Tibial artery (tissue), 4 donors: ENCODE data around the gene ZFP37.

Source experiments
- DNase-seq, 2 donors: peaks; one replicate each; pipeline ENCODE4 v3.0.0-alpha.2; 2019
- H3K27ac ChIP-seq, 2 donors: fragments of 200-600 bp; sonication (generic) in 1 of 2; 1 replicate in 1 of 2; 2 replicates in 1 of 2; pipeline ENCODE4 v1.5.1; 2018 to 2019; ENCODE audit warnings: mild to moderate bottlenecking in 1 of 2
- H3K27me3 ChIP-seq, 2 donors: fragments of 200-600 bp; sonication (generic) in 1 of 2; one replicate each; pipeline versions ENCODE4 v1.5.1 to v1.6.0; 2016 to 2019
- H3K36me3 ChIP-seq, 3 donors: fragments of 200-600 bp; sonication (generic) in 2 of 3; one replicate each; pipeline ENCODE4 v1.5.1; 2016 to 2019; ENCODE audit warnings: mild to moderate bottlenecking in 2 of 3
- H3K4me1 ChIP-seq, 4 donors: fragments of 200-600 bp; sonication (generic) in 2 of 4; 1 replicate in 3 of 4; 2 replicates in 1 of 4; pipeline ENCODE4 v1.5.1; 2016 to 2019
- H3K4me3 ChIP-seq, 2 donors: fragments of 200-600 bp; sonication (generic) in 1 of 2; 1 replicate in 1 of 2; 2 replicates in 1 of 2; pipeline ENCODE4 v1.5.1; 2018 to 2019; ENCODE audit warnings: mild to moderate bottlenecking in 2 of 2
- H3K9me3 ChIP-seq, 3 donors: fragments of 200-600 bp; sonication (generic) in 1 of 3; one replicate each; pipeline ENCODE4 v1.5.1; 2016 to 2019
- CTCF ChIP-seq, 2 experiments: fragments of 200-600 bp in 1 of 2; fragments of 450-650 bp in 1 of 2; IDR thresholded peaks; one replicate each; pipeline ENCODE4 v1.5.1; 2017 to 2019; ENCODE audit warnings: antibody characterized with exemption in 2 of 2, mild to moderate bottlenecking in 1 of 2, moderate library complexity in 1 of 2
- intact Hi-C: fragments of 100-400 bp; cut with DNase I; formaldehyde crosslinking; loops from one replicate; pipeline ENCODE4 v1.15.0; 2023; ENCODE audit warnings: low total_unique reads

The ZFP37 gene

GRCh38 chr9:113011911-113012381 lies 44.6 kb downstream of the ZFP37 start, which contains the start of gene ZNF883:
TSS of gene ZNF883 (minus strand) at chr9:113012192.
- Histone ChIP-seq H3K9me3 (peaks cover 0 to 58% (median 8%) of the 10 kb centered on the region in 3 donors), H3K27ac (no peak within 1 kb of the TSS), H3K4me3 (peak within 1 kb of the TSS; percentile 33 to 43), H3K4me1 (peaks cover 0 to 3% (median 0%) of the 10 kb centered on the region in 4 donors), H3K27me3 (no peaks in the 10 kb centered on the region), H3K36me3 (peaks cover 0 to 26% (median 4%) of the 10 kb centered on the region in 3 donors)
- no peak for TF ChIP-seq CTCF (IDR thresholded peaks at IDR 0.05)
- intact Hi-C loops = no loop called here
- no peak for DNase-seq

- H3K9me3 ChIP-seq = peaks cover 3 to 70% (median 26%) of the 10 kb centered on the region in 3 donors
- H3K27me3 ChIP-seq = no peaks in the 10 kb centered on the region
- H3K36me3 ChIP-seq = peaks cover 0 to 52% (median 20%) of the 10 kb centered on the region in 3 donors
- intact Hi-C loops = no loop called here
- H3K4me1 ChIP-seq = no peaks in the 10 kb centered on the region
- no peak overlapping the region for H3K4me3 ChIP-seq
- H3K27ac ChIP-seq = no peak overlapping the region
- no peak for DNase-seq
- no peak for TF ChIP-seq CTCF (IDR thresholded peaks at IDR 0.05)
These were observed 50.7 kb downstream of the ZFP37 start for GRCh38 chr9:113005777-113006176.

- intact Hi-C loops = no loop called here
- TF ChIP-seq CTCF (IDR thresholded peaks at IDR 0.05) = no peak
- no peaks in the 10 kb centered on the region for H3K4me1 ChIP-seq
- no peak overlapping the region for H3K4me3 ChIP-seq
- H3K36me3 ChIP-seq = peaks cover 5 to 55% (median 39%) of the 10 kb centered on the region in 3 donors
- peaks cover 8 to 84% (median 53%) of the 10 kb centered on the region in 3 donors for H3K9me3 ChIP-seq
- H3K27me3 ChIP-seq = no peaks in the 10 kb centered on the region
- DNase-seq = no peak
- no peak overlapping the region for H3K27ac ChIP-seq
These were observed 59.1 kb downstream of the ZFP37 start for GRCh38 chr9:112997236-112997941.
